Gastrocnemius medialis (tissue), 4 donors: ENCODE measurements around the gene CORO2B. TPM values are rescaled to one million over a fixed set of nuclear protein-coding genes. Genes with fewer than 3 reads are reported as not detected.

ENCODE experiments used
- ATAC-seq, 2 donors: fragments of 150-250 bp; one replicate each; pipeline ENCODE4 v1.9.1; 2016
- DNase-seq, 2 donors: peaks; one replicate each; pipeline ENCODE4 v3.0.0-alpha.2; 2019
- H3K27ac ChIP-seq, 4 donors: fragments of 200-600 bp; sonication (generic); 1 replicate in 1 of 4; 2 replicates in 3 of 4; pipeline ENCODE4 v1.5.1; 2016 to 2018; ENCODE audit warnings: mild to moderate bottlenecking in 2 of 4, moderate library complexity in 1 of 4
- H3K27me3 ChIP-seq, 3 donors: fragments of 200-600 bp; sonication (generic) in 2 of 3; 1 replicate in 1 of 3; 2 replicates in 2 of 3; pipeline versions ENCODE4 v1.5.1 to v1.6.0; 2016 to 2019; ENCODE audit warnings: mild to moderate bottlenecking in 1 of 3, moderate library complexity in 1 of 3
- H3K36me3 ChIP-seq, 2 donors: fragments of 200-600 bp; sonication (generic) in 1 of 2; one replicate each; pipeline ENCODE4 v1.5.1; 2017 to 2018
- H3K4me1 ChIP-seq, 2 donors: fragments of 200-600 bp; sonication (generic) in 1 of 2; one replicate each; pipeline ENCODE4 v1.5.1; 2016 to 2017; ENCODE audit warnings: mild to moderate bottlenecking in 2 of 2
- H3K4me3 ChIP-seq, 4 donors: fragments of 200-600 bp; sonication (generic) in 3 of 4; 1 replicate in 1 of 4; 2 replicates in 3 of 4; pipeline ENCODE4 v1.5.1; 2016 to 2019; ENCODE audit warnings: mild to moderate bottlenecking in 2 of 4
- H3K9me3 ChIP-seq, 3 donors: fragments of 200-600 bp; sonication (generic) in 2 of 3; 1 replicate in 1 of 3; 2 replicates in 2 of 3; pipeline ENCODE4 v1.5.1; 2016 to 2019
- POLR2A ChIP-seq, 2 donors: fragments of 450-650 bp; IDR thresholded peaks; one replicate each; pipeline ENCODE4 v1.6.1; 2017; ENCODE audit warnings: antibody characterized with exemption in 2 of 2, mild to moderate bottlenecking in 2 of 2, moderate library complexity in 2 of 2
- in situ Hi-C, 4 donors: fragments of 200-750 bp; cut with MboI; loops; one replicate each; pipeline versions ENCODE4 v1.15.0 to v1.8.0; 2017; ENCODE audit warnings: low sequenced_read_pairs in 4 of 4
- intact Hi-C: fragments of 100-400 bp; cut with DNase I; formaldehyde crosslinking; loops from one replicate; pipeline ENCODE4 v1.15.1; 2023; ENCODE audit warnings: low total_unique reads
- total RNA-seq, 4 donors: library from RNA; depleted of rRNA; stranded (reverse); fragments of >200 nt; gene quantifications; one replicate each; pipeline versions ENCODE4 v1.1.0 to v1.2.3, GENCODE V29; 2016
- TF ChIP-seq, protein P1 (sequence below), 5 experiments: fragments of 450-650 bp in 3 of 5; fragments of 200-600 bp in 2 of 5; sonication (generic) in 2 of 5; IDR thresholded peaks in 4 of 5; conservative IDR thresholded peaks in 1 of 5; 1 replicate in 4 of 5; 2 replicates in 1 of 5; pipeline ENCODE4 v1.5.1; 2016 to 2019; ENCODE audit warnings: antibody characterized with exemption in 5 of 5, mild to moderate bottlenecking in 3 of 5, moderate library complexity in 3 of 5

The CORO2B gene
- total RNA-seq, 4 donors from 2014 or later = 1.5 to 2.2 (median 1.8) TPM

DNA sequence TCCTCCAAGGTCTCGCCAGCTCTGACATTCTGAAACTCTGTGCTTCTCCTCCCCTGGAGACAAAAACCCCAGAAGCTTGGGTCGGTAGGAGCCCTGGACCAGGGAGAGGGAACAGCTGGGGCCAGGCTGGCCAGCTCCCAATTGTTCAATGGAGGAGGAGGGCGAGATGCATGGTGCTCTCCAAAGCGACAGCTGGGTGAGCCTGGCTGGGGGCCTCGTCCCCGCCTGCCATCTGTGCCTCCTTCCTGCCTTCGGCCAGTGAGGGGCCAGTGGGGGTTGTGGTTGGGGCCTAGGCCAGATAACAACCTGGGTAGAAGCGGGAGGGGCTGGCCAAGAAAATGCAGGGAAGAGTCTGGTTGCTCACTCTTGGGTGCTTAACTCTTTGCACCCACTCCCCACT lies 79.4 kb downstream of the CORO2B start:
- Histone ChIP-seq H3K27ac (no peak overlapping the region), H3K4me1 (no peaks in the 10 kb centered on the region), H3K36me3 (no peaks in the 10 kb centered on the region), H3K9me3 (no peaks in the 10 kb centered on the region), H3K27me3 (no peaks in the 10 kb centered on the region), H3K4me3 (no peak overlapping the region)
- intact Hi-C loops = no loop called here
- no peak for DNase-seq
- ATAC-seq = no peak
- TF ChIP-seq, protein P1, sequence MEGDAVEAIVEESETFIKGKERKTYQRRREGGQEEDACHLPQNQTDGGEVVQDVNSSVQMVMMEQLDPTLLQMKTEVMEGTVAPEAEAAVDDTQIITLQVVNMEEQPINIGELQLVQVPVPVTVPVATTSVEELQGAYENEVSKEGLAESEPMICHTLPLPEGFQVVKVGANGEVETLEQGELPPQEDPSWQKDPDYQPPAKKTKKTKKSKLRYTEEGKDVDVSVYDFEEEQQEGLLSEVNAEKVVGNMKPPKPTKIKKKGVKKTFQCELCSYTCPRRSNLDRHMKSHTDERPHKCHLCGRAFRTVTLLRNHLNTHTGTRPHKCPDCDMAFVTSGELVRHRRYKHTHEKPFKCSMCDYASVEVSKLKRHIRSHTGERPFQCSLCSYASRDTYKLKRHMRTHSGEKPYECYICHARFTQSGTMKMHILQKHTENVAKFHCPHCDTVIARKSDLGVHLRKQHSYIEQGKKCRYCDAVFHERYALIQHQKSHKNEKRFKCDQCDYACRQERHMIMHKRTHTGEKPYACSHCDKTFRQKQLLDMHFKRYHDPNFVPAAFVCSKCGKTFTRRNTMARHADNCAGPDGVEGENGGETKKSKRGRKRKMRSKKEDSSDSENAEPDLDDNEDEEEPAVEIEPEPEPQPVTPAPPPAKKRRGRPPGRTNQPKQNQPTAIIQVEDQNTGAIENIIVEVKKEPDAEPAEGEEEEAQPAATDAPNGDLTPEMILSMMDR (IDR thresholded peaks at IDR 0.05 in 4 of 5, conservative IDR thresholded peaks at IDR 0.05 in 1 of 5) = no peak
- no peak for TF ChIP-seq POLR2A (IDR thresholded peaks at IDR 0.05)
- in situ Hi-C loops = loop anchor here in 1 of 4 donors (25.0 kb wide), 1 partner anchor 346 kb away; no protein-coding TSS in a partner anchor

DNA sequence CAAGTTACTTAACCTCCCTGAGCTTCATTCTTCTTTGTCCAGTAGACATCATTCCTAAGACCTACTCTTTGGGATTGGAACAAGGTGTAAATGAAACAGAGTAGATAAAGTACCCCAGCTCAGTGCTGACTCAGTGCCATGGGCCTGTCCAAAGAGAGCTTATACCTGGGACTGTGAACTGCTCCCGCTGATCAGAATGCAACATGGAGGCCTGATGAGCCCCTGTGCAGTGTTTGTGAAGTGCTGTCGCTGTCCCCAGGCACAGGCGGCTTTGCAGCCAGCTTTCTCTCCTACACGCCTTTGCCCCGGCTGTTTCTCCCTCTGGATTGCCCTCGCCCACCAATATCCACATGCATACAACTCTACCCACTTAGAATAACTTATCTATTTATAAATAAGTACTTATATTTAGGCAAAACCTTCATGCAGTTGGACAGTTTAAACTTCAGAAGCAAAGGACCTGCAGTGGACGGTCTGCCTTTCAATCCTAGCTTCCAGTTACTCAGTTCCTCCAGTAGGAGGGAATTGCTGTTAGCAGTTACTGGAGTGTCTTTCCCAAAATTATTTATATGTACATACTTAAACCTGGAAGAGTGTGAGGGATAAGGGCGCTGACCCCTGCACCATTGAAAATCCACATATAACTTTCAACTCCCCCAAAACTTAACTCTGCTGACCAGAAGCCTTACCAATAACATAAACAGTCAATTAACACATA lies 80.0 kb downstream of the CORO2B start:
- intact Hi-C loops (no loop called here), in situ Hi-C loops (loop anchor here in 1 of 4 donors (25.0 kb wide), 1 partner anchor 346 kb away; no protein-coding TSS in a partner anchor)
- ATAC-seq = no peak
- H3K27ac ChIP-seq = no peak overlapping the region
- H3K4me1 ChIP-seq = no peaks in the 10 kb centered on the region
- TF ChIP-seq, protein P1 (IDR thresholded peaks at IDR 0.05 in 4 of 5, conservative IDR thresholded peaks at IDR 0.05 in 1 of 5) = no peak
- no peak for TF ChIP-seq POLR2A (IDR thresholded peaks at IDR 0.05)
- H3K4me3 ChIP-seq = no peak overlapping the region
- H3K36me3 ChIP-seq = no peaks in the 10 kb centered on the region
- H3K27me3 ChIP-seq = no peaks in the 10 kb centered on the region
- DNase-seq = no peak
- H3K9me3 ChIP-seq = no peaks in the 10 kb centered on the region

DNA sequence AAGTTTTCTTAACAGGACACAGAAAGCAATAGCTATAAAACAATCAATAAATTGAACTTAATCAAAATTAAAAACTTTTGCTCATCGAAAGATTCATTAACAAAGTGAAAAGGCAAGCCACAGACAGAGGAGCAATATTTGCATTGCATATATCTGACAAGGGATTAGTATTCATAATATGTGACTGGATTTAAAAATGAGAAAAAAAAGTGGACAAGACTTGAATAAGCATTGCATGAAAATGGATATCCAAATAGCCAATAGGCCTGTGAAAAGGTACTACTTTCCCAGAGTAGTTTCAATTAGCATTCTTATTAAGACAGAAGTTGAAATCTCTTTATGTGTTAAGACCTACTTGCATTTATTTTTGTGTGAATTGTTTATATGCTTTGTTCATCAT lies 84.7 kb downstream of the CORO2B start:
- ATAC-seq (no peak), DNase-seq (no peak)
- in situ Hi-C loops (loop anchor here in 1 of 4 donors (25.0 kb wide), 1 partner anchor 351 kb away; no protein-coding TSS in a partner anchor), intact Hi-C loops (no loop called here)
- Histone ChIP-seq H3K9me3 (no peaks in the 10 kb centered on the region), H3K36me3 (no peaks in the 10 kb centered on the region), H3K27ac (no peak overlapping the region), H3K4me1 (no peaks in the 10 kb centered on the region), H3K27me3 (no peaks in the 10 kb centered on the region), H3K4me3 (no peak overlapping the region)
- TF ChIP-seq, protein P1 (IDR thresholded peaks at IDR 0.05 in 4 of 5, conservative IDR thresholded peaks at IDR 0.05 in 1 of 5) = no peak
- TF ChIP-seq POLR2A (IDR thresholded peaks at IDR 0.05) = no peak

DNA sequence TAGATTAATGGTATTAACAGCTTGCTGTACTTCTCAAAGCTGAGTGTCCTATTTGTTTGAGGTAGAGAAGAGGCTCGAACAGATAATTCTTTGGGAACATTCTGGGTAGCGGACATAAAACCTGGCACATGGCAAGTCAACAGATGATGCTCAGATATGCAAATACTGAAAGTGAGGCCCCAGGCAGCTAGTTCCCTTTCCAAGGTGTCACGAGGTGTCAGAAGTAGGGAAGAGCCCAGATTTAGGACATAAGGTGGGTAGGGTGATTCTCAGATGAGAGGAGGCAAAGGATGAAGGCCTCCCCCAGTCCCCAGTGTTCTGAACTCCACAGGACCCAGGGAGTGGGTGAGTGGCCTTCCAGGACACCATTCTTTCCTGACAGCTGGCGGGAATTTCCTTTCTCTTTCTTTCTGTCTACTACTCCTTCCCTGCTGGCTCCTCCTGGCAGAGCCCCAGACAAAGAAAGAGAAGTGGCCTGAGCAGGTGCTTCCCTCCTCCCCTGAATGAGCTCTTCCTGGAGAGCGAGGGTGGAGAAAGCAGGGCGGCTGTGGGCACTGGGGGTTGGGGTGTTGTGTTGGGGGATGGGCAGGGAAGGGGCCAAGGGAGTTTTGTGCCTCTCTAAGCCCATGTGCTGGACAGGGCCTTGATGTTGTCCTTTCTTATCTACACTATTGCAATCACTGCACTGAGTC lies 87.5 kb downstream of the CORO2B start:
- no peak for ATAC-seq

More for the DNA sequence above, 87.5 kb downstream of the CORO2B start:
- no peaks in the 10 kb centered on the region for H3K36me3 ChIP-seq
- in situ Hi-C loops (loop anchor here in 1 of 4 donors (25.0 kb wide), 1 partner anchor 354 kb away; no protein-coding TSS in a partner anchor), intact Hi-C loops (no loop called here)
- no peak for DNase-seq
- H3K27me3 ChIP-seq = no peaks in the 10 kb centered on the region
- no peak overlapping the region for H3K4me3 ChIP-seq
- no peaks in the 10 kb centered on the region for H3K4me1 ChIP-seq
- H3K9me3 ChIP-seq = no peaks in the 10 kb centered on the region
- no peak overlapping the region for H3K27ac ChIP-seq
- no peak for TF ChIP-seq POLR2A (IDR thresholded peaks at IDR 0.05)
- TF ChIP-seq, protein P1 (IDR thresholded peaks at IDR 0.05 in 4 of 5, conservative IDR thresholded peaks at IDR 0.05 in 1 of 5) = no peak
